Measurements from ENCODE around the gene SWI5.
A peak's percentile ranks its signal among the peaks of the same experiment; 100 is the strongest.

Gene SWI5

GRCh38 chr9:128321343-128321742 is 45.3 kb downstream of the SWI5 start:
- DNase-seq (ENCODE audit: low spot score): no peak

GRCh38 chr9:128321879-128322403 is 45.9 kb downstream of the SWI5 start:
- DNase-seq (ENCODE audit: low spot score): no peak

- DNase-seq (ENCODE audit: low spot score): peak; percentile 95
Measured at GRCh38 chr9:128322404-128323211, 46.5 kb downstream of the SWI5 start, which contains the start of the genes COQ4 and TRUB2. TSS of gene COQ4 (plus strand) at chr9:128322839. CDS start at chr9:128322859, 20 bp downstream. TSS of gene TRUB2 (minus strand) at chr9:128322447. CDS start at chr9:128322408, 39 bp downstream.

DNA sequence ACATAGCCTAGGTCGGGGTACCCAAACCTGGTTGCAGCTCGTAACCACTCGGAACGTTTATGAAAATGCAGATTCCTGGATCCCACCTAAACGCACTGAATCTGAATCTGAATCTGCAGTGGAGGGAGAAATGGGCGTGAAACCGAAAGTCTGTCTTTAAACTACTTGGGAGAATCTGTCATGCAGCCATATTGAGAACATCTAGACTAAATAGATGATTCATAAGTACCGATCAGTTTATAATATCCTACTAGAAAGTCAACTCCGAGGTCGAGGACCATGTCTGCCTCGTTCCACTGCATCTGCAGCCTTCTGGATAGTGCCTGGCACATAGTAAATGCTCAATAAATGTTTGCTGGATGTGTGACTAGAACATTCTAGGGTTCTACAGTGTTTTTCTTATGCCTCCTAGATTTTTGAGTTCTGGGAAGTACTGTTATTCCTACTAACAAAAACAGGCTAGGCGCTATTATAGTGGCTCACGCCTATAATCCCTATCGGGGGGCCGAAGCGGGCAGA is 47.2 kb downstream of the SWI5 start:
- DNase-seq (ENCODE audit: low spot score): no peak

- DNase-seq (ENCODE audit: low spot score): no peak
Measured at GRCh38 chr9:128323791-128324190, 47.7 kb downstream of the SWI5 start.

- no peak for DNase-seq (ENCODE audit: low spot score)
Measured at GRCh38 chr9:128324401-128324800, 48.3 kb downstream of the SWI5 start.

- no peak for DNase-seq (ENCODE audit: low spot score)
Measured at GRCh38 chr9:128325629-128326028, 49.6 kb downstream of the SWI5 start.

DNA sequence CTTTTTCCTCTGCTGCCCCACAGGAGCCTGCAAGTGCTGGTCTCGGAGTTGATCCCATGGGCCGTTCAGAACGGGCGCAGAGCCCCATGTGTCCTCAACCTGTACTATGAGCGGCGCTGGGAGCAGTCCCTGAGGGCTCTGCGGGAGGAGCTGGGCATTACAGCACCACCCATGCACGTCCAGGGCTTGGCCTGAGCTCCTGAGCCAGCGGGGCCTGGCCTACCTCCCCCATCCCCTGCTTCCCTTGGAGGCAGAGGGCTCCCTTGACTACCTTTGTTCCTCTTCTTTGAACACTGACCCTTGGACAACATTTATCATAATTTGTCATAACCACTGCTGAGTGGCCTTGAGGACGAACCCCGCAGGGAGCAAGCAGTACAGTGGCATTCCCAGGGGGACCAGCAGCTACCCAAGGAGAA is 57.4 kb downstream of the SWI5 start:
- no peak for DNase-seq (ENCODE audit: low spot score)

- DNase-seq (ENCODE audit: low spot score): no peak
Measured at GRCh38 chr9:128335161-128335560, 59.1 kb downstream of the SWI5 start.

DNA sequence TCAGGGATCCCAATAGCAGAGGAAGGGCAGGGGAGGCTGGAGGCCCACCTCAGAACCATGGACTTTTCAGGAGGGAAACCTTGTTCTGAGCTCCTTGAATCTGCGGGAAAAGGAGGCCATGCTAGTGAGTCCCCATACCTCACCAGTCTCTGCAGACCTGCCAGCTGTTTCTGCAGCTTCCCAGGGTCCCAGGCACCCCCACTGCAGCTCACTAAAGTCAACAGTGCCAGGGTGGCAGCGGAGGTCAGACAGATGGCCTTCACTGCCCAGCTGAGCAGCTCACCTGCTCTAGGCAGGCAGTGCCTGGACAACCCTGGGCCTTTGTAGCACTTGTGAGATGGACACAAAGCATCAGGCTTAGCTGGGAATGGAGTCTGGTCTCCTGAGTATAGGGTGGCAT is 59.8 kb downstream of the SWI5 start:
- DNase-seq (ENCODE audit: low spot score): no peak

DNA sequence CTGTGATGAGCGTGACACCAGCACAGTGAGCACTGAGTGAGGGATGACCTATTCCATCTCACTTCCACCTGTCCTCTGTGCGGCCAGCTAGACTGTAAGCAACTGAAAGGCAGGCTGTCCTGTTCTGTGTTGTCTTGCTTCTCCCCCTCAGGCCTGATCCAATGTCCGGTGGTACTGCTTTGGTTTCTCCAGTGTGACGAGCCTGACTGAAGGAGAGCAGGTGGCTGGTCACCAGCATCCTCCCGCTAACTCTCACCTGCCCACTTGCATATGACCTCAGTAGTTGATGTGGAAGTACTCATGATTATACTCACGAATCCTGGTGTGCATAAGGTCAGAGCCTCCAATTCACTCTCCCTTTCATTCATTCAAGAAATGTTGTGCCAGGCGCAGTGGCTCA is 61.9 kb downstream of the SWI5 start:
- no peak for DNase-seq (ENCODE audit: low spot score)

Measured in LoVo (cell line).